Caco-2 (cell line): ENCODE data around the gene CNTNAP5. TPM values are rescaled to one million over a fixed set of nuclear protein-coding genes. Genes with fewer than 3 reads are reported as not detected.

Experiments used
- BruUV-seq: library from RNA; stranded (reverse); fragments of 400-500 nt; replicated peaks from 2 replicates; lab custom pipeline; 2021; lab: Mats Ljungman, UMichigan
- CTCF ChIA-PET: fragments of 300-600 bp; sonication (Branson Sonifier 250); formaldehyde crosslinking; loops from one replicate; lab custom pipeline; 2022; ENCODE audit warnings: antibody characterized with exemption; lab: Charles Lee
- POLR2A ChIA-PET: fragments of 300-600 bp; sonication (Branson Sonifier 250); formaldehyde crosslinking; loops from one replicate; lab custom pipeline; 2022; ENCODE audit warnings: antibody characterized with exemption; lab: Charles Lee
- DNase-seq, 2 experiments: peaks; one replicate each; pipeline versions ENCODE4 v3.0.0 to v3.0.0-alpha.2; 2020 to 2022
- H3K27me3 ChIP-seq: replicated peaks from 2 replicates; pipeline ENCODE4 v1.6.0; 2011; ENCODE audit warnings: low read length; ENCODE audit not compliant: control insufficient read depth, insufficient read depth
- H3K36me3 ChIP-seq: 2 replicates; pipeline ENCODE4 v1.5.1; 2011; ENCODE audit warnings: low read length; ENCODE audit not compliant: control insufficient read depth, insufficient read depth
- H3K4me1 ChIP-seq: fragments of 250-450 bp; sonication (Bioruptor Pico); 2 replicates; pipeline ENCODE4 v1.5.1; 2020; ENCODE audit warnings: mild to moderate bottlenecking
- H3K4me3 ChIP-seq: 2 replicates; pipeline ENCODE4 v1.5.1; 2011; ENCODE audit warnings: low read depth, mild to moderate bottlenecking, control low read depth, low read length
- H3K9me3 ChIP-seq: fragments of 250-450 bp; sonication (Bioruptor Pico); 2 replicates; pipeline ENCODE4 v1.5.1; 2020; ENCODE audit warnings: mild to moderate bottlenecking, moderate library complexity
- H3K27ac Mint-ChIP-seq: one replicate; pipeline ENCODE4 v1.8.0; 2022; ENCODE audit warnings: mixed read lengths; ENCODE audit not compliant: unreplicated experiment
- H3K27me3 Mint-ChIP-seq: one replicate; pipeline ENCODE4 v1.8.0; 2022; ENCODE audit warnings: mixed read lengths; ENCODE audit not compliant: insufficient read depth, unreplicated experiment
- H3K36me3 Mint-ChIP-seq: one replicate; pipeline ENCODE4 v1.8.0; 2022; ENCODE audit warnings: mild to moderate bottlenecking, mixed read lengths; ENCODE audit not compliant: insufficient read depth, unreplicated experiment
- H3K4me1 Mint-ChIP-seq: one replicate; pipeline ENCODE4 v1.8.0; 2022; ENCODE audit warnings: low read depth, mixed read lengths; ENCODE audit not compliant: unreplicated experiment
- H3K4me3 Mint-ChIP-seq: one replicate; pipeline ENCODE4 v1.8.0; 2022; ENCODE audit warnings: mild to moderate bottlenecking, moderate library complexity, mixed read lengths; ENCODE audit not compliant: unreplicated experiment
- H3K9me3 Mint-ChIP-seq: one replicate; pipeline ENCODE4 v1.8.0; 2022; ENCODE audit warnings: mixed read lengths; ENCODE audit not compliant: unreplicated experiment
- intact Hi-C: fragments of 100-400 bp; cut with micrococcal nuclease; formaldehyde crosslinking; loops from one replicate; pipeline ENCODE4 v1.10.0; 2022; ENCODE audit not compliant: unreplicated experiment
- total RNA-seq: library from RNA; stranded (reverse); gene quantifications from 2 replicates; pipeline ENCODE4 v1.2.3, GENCODE V29; 2022
- TF ChIP-seq, protein P1 (sequence below), 2 experiments: fragments of 200-600 bp in 1 of 2; IDR thresholded peaks; 1 replicate in 1 of 2; 2 replicates in 1 of 2; pipeline versions ENCODE4 v1.5.1 to v1.8.0; 2011 to 2022; ENCODE audit warnings: antibody characterized with exemption in 1 of 2, control low read depth in 1 of 2, inconsistent platforms in 1 of 2, low read depth in 1 of 2, low read length in 1 of 2, mild to moderate bottlenecking in 1 of 2, moderate library complexity in 1 of 2; ENCODE audit not compliant: insufficient read depth in 1 of 2, severe bottlenecking in 1 of 2, unreplicated experiment in 1 of 2

The CNTNAP5 gene
- total RNA-seq, 1 experiment from 2014 or later = 0.14 TPM

DNA sequence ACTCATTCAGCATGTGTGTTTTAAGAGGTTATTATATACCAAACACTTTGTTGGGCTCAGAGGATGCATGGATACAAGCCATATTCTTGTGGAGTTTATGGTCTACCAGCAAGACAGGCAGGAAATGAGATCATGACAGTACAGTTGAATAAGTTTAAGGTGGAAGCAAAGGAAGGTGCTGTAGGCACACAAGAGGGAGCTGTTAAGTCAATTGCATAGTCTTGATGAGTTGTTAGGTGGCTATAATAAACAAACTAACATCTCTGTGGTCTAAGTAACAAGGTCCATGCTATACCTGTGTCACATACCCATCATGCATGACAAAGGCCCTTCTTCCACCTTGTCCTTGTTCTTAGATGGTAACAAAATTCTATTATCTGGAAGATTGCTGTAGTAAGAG lies 538.3 kb downstream of the CNTNAP5 start:
- DNase-seq = no peak

DNA sequence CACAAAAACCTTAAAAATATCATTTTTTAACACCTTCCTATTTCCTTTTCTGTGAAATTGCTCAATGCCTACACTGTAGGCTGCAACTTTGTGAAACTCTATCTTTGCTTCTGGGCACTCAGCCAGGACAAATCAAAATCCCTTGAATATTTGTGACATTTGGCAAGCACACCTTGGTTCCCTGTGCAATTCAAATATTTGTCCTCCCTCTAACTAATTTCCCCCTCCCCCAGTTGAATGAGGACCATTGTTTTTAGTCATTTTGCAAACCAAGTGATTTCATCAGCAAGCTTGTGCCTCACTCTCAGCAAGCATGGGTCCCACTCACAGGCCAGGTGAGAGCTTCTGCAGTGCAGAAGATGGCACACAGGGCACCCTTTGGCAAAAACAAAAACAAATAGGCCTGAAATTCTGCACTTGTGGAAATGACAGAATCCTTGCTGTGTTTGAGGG lies 541.5 kb downstream of the CNTNAP5 start:
- H3K4me3 ChIP-seq = no peak overlapping the region
- ChIA-PET CTCF (no interaction called here), POLR2A (no interaction called here)
- H3K27ac Mint-ChIP-seq = no peak overlapping the region
- H3K36me3 ChIP-seq = no peaks in the 10 kb centered on the region
- no peaks in the 10 kb centered on the region for H3K27me3 ChIP-seq
- BruUV-seq = no TSS peak
- no peak for DNase-seq
- no peaks in the 10 kb centered on the region for H3K27me3 Mint-ChIP-seq
- TF ChIP-seq, protein P1, sequence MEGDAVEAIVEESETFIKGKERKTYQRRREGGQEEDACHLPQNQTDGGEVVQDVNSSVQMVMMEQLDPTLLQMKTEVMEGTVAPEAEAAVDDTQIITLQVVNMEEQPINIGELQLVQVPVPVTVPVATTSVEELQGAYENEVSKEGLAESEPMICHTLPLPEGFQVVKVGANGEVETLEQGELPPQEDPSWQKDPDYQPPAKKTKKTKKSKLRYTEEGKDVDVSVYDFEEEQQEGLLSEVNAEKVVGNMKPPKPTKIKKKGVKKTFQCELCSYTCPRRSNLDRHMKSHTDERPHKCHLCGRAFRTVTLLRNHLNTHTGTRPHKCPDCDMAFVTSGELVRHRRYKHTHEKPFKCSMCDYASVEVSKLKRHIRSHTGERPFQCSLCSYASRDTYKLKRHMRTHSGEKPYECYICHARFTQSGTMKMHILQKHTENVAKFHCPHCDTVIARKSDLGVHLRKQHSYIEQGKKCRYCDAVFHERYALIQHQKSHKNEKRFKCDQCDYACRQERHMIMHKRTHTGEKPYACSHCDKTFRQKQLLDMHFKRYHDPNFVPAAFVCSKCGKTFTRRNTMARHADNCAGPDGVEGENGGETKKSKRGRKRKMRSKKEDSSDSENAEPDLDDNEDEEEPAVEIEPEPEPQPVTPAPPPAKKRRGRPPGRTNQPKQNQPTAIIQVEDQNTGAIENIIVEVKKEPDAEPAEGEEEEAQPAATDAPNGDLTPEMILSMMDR (IDR thresholded peaks at IDR 0.05; ENCODE audit: insufficient read depth in 1 of 2, low read depth in 1 of 2, low read length in 1 of 2, severe bottlenecking in 1 of 2, unreplicated experiment in 1 of 2) = no peak
- intact Hi-C loops = no loop called here
- H3K4me1 ChIP-seq = no peaks in the 10 kb centered on the region
- H3K4me1 Mint-ChIP-seq = no peaks in the 10 kb centered on the region
- no peak overlapping the region for H3K4me3 Mint-ChIP-seq
- no peaks in the 10 kb centered on the region for H3K36me3 Mint-ChIP-seq
- H3K9me3 Mint-ChIP-seq = peaks cover 10% of the 10 kb centered on the region
- H3K9me3 ChIP-seq = no peaks in the 10 kb centered on the region

More for the DNA sequence above, 538.3 kb downstream of the CNTNAP5 start:
- no TSS peak for BruUV-seq
- H3K27me3 ChIP-seq = no peaks in the 10 kb centered on the region
- H3K4me3 Mint-ChIP-seq = no peak overlapping the region
- no peak overlapping the region for H3K27ac Mint-ChIP-seq
- POLR2A ChIA-PET = no interaction called here
- no peaks in the 10 kb centered on the region for H3K4me1 Mint-ChIP-seq
- intact Hi-C loops = no loop called here
- TF ChIP-seq, protein P1 (IDR thresholded peaks at IDR 0.05; ENCODE audit: insufficient read depth in 1 of 2, low read depth in 1 of 2, low read length in 1 of 2, severe bottlenecking in 1 of 2, unreplicated experiment in 1 of 2) = no peak
- no peaks in the 10 kb centered on the region for H3K36me3 Mint-ChIP-seq
- H3K9me3 Mint-ChIP-seq = no peaks in the 10 kb centered on the region
- H3K36me3 ChIP-seq = no peaks in the 10 kb centered on the region
- CTCF ChIA-PET = no interaction called here
- H3K9me3 ChIP-seq = no peaks in the 10 kb centered on the region
- no peak overlapping the region for H3K4me3 ChIP-seq
- H3K4me1 ChIP-seq = no peaks in the 10 kb centered on the region
- peaks cover 2% of the 10 kb centered on the region for H3K27me3 Mint-ChIP-seq

DNA sequence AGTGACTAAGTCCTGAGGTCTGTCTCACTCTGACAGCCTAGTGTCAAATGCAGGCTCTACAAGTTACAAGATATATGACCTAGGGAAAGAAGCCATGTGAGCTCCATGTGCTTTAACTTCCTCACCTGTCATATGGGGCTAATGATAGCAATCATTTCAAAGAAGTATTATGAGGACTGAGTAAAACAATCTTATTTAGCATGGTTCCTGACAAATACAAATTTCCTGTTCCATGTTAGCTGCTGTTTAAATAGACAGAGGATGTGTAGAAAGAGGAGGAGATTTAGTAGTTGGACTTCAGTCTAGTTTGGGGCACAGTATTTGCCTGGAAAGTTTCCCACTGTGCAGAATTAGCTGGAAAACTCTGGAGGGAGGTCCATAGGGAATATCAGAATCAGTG lies 545.8 kb downstream of the CNTNAP5 start:
- Histone ChIP-seq H3K27me3 (no peaks in the 10 kb centered on the region), H3K4me1 (peaks cover 15% of the 10 kb centered on the region; the same call in 1 of the 2 replicates), H3K36me3 (no peaks in the 10 kb centered on the region), H3K4me3 (no peak overlapping the region), H3K9me3 (no peaks in the 10 kb centered on the region)
- Mint-ChIP-seq H3K27ac (no peak overlapping the region), H3K4me3 (no peak overlapping the region), H3K36me3 (no peaks in the 10 kb centered on the region), H3K9me3 (peaks cover 10% of the 10 kb centered on the region), H3K27me3 (no peaks in the 10 kb centered on the region), H3K4me1 (peaks cover 13% of the 10 kb centered on the region)
- DNase-seq = no peak
- TF ChIP-seq, protein P1 (IDR thresholded peaks at IDR 0.05; ENCODE audit: insufficient read depth in 1 of 2, low read depth in 1 of 2, low read length in 1 of 2, severe bottlenecking in 1 of 2, unreplicated experiment in 1 of 2) = no peak
- BruUV-seq = no TSS peak
- CTCF ChIA-PET = no interaction called here
- POLR2A ChIA-PET = no interaction called here
- intact Hi-C loops = no loop called here
